ENCODE data around the gene ZBTB9.

The ZBTB9 gene

GRCh38 chr6:33413241-33414120, 40.9 kb upstream of the ZBTB9 start:
- TF ChIP-seq TEAD4 (IDR thresholded peaks at IDR 0.05) (no peak), USF1 (IDR thresholded peaks at IDR 0.05) (no peak), MAX (IDR thresholded peaks at IDR 0.05) (no peak)

GRCh38 chr6:33414592-33415271, 39.6 kb upstream of the ZBTB9 start:
- TF ChIP-seq REST (IDR thresholded peaks at IDR 0.05; ENCODE audit: low read depth), result no peak
- no peak for TF ChIP-seq ZBTB7A (IDR thresholded peaks at IDR 0.05; ENCODE audit: low read depth)
- TF ChIP-seq MAX (IDR thresholded peaks at IDR 0.05), result no peak
- TF ChIP-seq CREB1 (IDR thresholded peaks at IDR 0.05; ENCODE audit: low read depth), result no peak
- TF ChIP-seq USF1 (IDR thresholded peaks at IDR 0.05), result no peak
- TF ChIP-seq RAD21 (IDR thresholded peaks at IDR 0.05; ENCODE audit: low read depth), result no peak

GRCh38 chr6:33415831-33416230, 38.5 kb upstream of the ZBTB9 start:
- TF ChIP-seq USF1 (IDR thresholded peaks at IDR 0.05) (no peak), EGR1 (IDR thresholded peaks at IDR 0.05) (no peak)

- TF ChIP-seq TEAD4 (IDR thresholded peaks at IDR 0.05) (no peak), EGR1 (IDR thresholded peaks at IDR 0.05) (no peak), REST (IDR thresholded peaks at IDR 0.05; ENCODE audit: low read depth) (no peak), MAX (IDR thresholded peaks at IDR 0.05) (no peak), USF1 (IDR thresholded peaks at IDR 0.05) (no peak), NFIC (IDR thresholded peaks at IDR 0.05) (no peak), FOXM1 (IDR thresholded peaks at IDR 0.05; ENCODE audit: borderline replicate concordance, low read depth) (no peak), CREB1 (IDR thresholded peaks at IDR 0.05; ENCODE audit: low read depth) (no peak), YY1 (IDR thresholded peaks at IDR 0.05; ENCODE audit: low read depth) (no peak), EP300 (IDR thresholded peaks at IDR 0.05; ENCODE audit: borderline replicate concordance) (no peak), CEBPB (IDR thresholded peaks at IDR 0.05) (no peak), TCF12 (IDR thresholded peaks at IDR 0.05; ENCODE audit: low read depth) (no peak), RAD21 (IDR thresholded peaks at IDR 0.05; ENCODE audit: low read depth) (no peak)
Observed at GRCh38 chr6:33416386-33417127, 37.8 kb upstream of the ZBTB9 start.
